ENCODE results near the gene LRRN2.
"Not testable (repeated sequence)": the region's sequence is repeated elsewhere in the genome, so short reads cannot be mapped to it uniquely, and the experiment has no call there.

The LRRN2 gene

DNA sequence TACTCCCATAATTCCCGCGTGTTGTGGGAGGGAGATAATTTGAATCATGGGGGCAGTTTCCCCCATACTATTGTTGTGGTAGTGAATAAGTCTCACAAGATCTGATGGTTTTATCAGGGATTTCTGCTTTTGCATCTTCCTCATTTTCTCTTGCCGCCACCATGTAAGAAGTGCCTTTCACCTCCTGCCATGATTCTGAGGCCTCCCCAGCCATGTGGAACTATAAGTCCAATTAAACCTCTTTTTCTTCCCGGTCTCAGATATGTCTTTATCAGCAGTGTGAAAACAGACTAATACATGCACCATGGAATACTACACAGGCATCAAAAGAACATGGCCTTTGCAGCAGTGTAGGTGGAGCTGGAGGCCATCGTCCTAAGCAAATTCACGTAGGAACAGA is 56.1 kb downstream of the LRRN2 start:
- DNase-seq (ENCODE audit: low read depth): not testable (repeated sequence)

DNA sequence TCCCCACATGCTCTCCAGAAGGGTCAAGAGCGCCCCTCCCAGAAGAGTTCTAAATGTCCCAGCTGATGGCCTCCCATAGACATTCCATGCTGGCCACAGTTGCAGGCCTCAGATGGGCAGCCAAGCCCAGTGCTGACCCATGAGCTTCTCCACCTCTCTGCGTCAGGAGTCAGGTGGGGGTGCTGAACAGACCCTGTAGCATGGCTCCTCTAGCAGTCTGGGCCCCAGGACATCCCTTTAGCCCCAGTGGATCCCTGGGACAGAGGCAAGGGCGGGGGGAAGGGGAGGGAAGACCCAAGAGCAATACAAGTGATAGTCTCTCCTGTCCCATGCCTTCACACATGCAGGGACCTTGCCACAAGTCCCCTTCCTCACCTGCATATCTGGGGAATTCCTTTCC is 56.7 kb downstream of the LRRN2 start:
- DNase-seq (ENCODE audit: low read depth): no peak

DNA sequence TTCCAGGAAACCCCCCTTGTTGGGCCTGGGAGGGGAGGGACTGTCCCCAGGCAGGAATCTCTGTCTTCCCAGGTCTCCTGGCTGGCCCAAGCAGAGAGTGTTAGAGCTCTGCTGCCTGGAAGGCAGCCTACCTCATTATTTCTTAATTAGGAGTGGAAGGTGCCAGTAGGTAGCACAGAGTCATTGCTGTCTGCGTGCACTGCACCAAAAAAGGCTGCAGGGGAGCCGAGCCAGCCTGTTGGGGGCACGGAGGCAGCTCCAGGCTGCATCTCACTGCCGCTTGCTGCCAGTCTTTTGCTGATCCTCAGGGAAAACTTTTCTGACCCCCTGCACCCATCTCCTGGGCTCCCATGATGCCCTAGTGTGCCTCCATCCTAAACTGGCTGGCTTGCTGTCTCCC is 58.1 kb downstream of the LRRN2 start:
- no peak for DNase-seq (ENCODE audit: low read depth)

DNA sequence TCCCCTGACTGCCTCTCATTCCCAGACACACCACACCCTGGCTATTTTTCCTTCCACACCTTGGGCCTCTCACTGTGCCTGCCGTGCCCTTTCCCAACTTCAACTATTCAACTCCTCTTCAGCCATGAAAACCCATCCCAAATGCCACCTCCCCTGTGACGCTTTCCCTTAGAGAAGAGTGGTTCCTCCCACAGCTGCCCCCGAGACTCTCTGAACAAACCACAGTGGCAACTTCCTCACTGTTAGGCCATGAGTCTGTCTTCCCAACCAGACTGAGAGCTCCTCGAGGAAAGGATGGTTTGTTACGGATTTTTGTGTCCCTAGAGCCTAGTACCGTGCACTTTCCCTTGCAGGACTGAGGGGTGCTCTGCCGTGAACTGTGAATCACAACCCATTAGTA is 59.2 kb downstream of the LRRN2 start:
- no peak for DNase-seq (ENCODE audit: low read depth)

DNA sequence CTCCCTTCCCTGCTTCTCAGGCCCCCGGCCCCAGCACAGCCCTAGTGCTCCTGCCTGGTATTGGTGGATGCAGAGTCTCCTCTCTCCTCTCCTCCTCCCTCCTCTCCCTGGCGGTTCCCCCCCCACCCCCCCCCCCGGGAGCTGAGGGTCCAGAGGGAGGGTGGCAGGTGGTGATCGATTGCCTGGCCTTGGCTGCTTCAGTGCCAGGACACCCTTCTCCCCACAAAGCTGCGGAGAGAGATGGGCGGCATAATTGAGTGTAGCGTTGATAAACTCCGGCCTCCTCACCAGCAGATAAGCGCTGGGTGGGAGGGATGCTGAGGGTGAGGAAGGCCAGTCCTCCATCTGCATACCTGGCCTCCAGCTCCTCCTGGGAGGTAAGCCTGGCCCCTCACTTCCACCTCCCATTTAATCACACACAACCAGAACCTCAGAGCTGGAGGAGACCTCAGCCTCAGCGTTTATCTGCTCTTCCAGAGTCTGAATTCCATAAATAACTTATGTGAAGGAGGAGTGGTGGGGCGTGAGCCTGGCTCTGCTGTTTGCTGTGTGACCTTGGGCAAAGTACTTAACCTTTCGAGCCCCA is 60.8 kb downstream of the LRRN2 start:
- no peak for DNase-seq (ENCODE audit: low read depth)

DNA sequence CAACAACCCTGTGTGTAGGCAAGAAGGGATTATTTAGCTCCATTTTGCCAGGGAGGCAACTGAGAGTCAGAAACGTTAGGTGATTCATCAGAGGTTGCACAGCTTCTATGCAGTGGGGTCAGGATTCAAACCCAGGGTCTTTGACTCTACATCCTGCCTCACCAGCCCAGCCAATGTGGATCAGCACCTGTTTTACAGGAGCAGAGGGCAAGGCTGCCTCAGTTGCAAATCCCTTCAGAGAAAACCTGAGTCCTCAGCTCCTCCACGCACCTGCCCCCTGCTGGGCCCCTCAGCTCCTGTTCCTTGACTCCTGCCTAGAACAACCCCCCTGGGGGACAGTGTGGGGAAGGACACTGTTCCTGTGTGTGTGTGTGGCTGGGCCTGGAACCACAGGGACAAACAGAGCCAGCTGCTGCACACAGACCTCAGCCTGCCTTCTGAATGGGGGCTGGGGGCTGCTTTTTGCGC is 61.6 kb downstream of the LRRN2 start:
- no peak for DNase-seq (ENCODE audit: low read depth)

DNA sequence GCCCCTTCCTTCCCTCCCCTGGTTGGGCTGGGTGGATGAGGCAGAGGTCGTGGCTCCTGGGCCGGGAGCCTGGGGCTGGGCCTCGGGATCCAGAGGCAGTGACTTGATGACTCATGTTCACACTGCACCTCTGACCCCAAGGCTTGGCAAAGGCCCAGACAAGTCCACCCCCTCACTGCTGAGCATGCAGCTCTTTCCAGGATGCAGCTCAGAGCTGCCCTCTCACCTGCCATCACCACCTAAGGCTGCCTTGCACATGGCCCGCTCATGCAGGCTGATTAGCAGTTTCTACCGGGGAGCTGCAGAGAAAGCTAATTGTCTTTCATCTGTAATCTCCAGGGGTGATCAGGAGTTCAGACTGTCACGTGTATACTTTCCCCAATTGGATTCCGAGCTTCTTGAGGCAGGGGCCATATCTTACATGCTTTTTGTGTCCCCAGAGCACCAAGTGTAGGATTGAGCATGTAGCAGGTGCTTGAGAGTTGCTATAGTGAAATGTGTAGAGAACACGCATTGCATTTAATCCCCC is 62.1 kb downstream of the LRRN2 start:
- no peak for DNase-seq (ENCODE audit: low read depth)

DNA sequence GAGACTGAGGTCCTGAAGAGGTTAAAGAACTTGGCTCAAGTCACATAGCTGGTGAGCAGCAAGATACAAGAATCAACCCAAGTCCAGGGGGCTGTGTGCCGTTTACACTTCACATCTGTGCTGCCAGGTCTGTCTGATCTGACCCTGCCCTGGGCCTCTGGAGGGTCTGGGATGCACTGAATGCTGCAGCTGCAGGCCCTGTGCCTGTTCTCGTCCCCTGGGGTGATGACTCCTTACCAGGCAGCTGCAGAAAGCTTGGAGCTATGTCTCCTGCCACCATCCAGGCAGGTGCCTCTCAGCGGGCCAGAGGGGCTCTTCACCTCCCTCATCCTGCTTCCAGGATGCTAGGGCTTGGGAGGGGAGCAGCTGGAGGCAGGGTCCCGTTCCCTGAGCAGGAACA is 63.5 kb downstream of the LRRN2 start:
- DNase-seq (ENCODE audit: low read depth): no peak

DNA sequence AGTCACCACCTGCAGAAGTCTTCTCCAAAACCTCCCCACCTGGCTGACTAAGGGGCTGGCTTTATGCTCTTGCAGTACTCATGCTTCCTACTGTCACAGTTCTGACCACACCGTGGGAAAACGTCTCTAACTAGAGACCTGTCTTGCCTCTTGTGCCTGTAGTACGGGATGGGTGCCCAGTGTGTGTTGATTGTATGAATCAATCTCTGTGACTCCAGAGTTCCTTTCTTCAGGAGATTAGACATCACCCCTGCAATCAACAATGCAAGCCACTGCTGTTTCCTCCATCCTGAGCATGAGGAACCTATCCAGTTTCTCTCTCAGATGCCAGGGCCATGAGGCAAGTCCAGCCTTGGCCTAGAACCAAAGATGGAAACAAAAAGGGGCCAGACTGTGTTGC is 64.1 kb downstream of the LRRN2 start:
- DNase-seq (ENCODE audit: low read depth): no peak

DNA sequence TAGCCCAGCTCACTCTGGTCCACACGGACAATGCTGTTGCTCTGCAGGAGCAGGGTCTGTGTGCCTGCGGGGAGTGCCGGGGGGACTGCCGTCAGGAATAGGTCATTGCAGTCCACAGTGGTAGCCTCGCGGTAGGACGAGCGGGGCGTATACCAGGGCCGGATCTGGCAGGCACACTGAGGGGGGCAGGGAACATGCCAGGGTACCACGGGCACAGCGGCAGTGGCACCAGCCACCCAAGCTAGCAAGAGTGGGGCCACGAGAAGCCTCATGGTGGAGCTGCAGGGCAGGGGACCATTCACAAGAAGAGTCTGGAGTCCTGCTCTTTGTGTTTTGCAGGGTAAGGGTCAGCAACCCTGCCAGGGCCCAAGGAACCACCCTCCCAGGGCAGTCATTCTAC is 65.8 kb downstream of the LRRN2 start:
- no peak for DNase-seq (ENCODE audit: low read depth)

DNA sequence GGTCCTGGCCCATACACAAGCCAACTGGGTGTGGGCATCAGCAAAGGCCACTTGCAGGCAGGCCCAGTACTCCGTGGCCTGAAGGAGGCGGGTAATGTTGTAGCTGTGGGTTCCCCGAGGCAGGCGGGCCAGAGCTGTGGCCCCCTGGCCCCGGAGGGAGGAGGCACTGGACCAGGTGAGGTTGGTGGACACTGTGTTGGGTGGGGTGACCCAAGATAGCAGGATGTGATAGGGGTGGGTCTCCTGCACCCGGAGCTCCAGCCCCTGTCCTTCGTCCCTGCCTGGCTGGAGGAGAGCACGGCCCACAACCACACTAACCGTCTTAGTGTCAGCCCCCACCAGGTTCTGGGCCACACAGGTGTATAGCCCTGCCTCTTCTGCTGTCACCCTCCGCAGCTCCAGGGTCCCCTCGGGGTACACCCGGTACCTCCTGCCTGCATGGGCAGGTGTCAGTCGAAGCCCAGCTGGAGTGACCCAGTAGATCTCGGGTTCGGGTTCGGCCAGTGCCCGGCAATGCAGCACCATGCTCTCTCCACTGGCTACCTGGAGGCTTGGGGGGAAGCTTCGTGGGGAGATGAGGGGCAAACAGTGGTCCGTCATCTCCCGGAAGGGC is 67.3 kb downstream of the LRRN2 start:
- no peak for DNase-seq (ENCODE audit: low read depth)

DNA sequence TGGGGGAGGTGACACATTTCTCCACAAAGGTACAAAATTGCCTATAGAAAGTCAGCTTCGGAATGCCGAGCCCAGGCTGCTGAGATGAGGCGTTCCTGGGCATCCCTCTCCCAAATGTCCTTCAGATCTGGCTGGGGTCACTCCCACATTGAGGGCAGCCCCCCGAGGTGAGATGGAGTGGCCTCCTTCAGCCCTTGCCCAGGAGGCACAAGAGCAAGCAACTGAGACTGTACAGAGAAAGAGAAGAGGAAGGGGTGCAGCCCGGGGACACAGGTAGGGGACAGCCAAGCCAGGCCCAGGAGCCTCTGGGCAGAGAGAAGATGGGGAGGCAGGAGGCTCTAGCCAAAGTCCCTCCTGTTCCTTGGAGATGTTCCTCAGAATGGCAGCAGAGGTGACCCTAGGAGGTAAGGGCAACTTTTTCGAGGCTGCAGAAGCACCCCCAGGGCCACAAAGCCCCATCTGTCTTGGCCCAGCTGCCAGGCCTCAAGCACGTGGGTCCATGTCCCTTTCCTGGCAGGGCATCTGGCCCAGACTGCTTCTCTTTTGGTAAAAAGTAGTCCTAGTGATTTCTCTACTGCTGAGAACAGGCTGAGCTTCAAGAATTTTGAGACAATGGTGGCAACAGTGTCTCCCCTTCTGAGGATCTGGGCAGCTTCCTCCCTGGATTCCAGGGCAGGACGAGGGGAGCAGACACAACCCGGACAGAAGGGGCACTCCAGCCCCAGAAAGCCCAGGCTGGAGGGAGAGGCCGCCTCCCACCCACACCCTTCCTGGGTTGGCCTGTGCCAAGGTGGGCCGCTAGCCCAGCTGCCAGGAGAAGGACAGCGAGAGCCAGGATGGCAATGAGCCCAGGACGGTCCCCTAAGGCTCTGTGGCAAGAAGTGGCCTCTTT is 68.0 kb downstream of the LRRN2 start:
- no peak for DNase-seq (ENCODE audit: low read depth)

DNA sequence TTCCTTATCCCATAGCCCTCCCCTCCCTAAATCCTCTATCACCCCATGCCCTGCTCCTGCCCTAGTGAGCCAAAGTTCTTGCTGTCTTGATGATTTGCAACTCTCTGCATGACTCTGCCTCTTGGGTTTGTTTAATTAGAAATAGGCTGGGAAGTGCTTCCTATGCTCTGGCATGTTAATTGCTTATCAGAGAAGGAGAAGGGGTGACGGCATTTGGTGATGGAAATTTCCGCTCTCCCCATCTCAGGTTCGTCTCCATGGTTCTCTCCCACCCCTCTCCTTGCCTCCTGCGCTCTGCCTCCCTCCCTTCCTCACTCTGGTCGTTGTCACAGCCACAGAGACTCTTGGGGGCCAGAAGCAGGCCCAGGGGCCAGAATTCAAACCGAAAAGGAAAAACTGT is 68.9 kb downstream of the LRRN2 start:
- no peak for DNase-seq (ENCODE audit: low read depth)

DNA sequence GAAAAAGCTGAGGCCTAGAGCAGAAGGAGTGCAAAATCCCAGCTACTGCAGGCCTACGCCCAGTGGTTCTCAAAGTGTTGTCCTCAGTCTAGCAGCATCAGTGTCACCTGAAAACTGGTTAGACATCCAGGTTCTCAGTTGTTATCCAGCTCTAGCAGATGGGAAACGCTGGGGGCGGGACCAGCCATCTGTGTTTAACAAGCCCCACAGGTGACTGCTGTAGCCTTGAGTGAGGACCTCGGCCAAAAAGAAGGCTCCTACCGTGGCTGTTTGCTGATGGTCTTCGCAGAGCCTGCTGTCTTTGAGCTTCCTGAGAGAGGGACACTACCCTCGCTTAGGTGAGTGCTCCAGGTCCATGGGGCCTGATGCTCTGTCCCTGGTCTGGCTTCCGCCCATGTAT is 69.7 kb downstream of the LRRN2 start:
- DNase-seq (ENCODE audit: low read depth): no peak

DNA sequence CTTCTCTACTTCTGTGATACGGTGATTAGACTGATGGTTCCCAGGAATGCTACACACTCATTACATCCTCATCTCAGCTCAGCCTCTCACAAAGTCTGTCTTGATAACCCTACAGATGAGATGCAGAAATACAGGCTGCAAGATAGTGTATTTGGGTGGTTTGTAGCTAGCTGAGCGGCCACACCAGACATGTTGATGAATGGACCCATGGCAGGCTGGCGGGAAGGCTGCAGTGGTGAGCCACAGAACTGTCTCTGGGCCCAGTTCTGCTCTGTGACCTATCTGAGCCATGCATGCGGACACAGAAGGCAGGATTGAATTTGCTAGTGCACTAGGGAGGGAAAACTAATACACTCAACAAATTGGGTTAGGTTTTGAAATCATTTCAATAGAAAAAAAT is 71.9 kb downstream of the LRRN2 start:
- no peak for DNase-seq (ENCODE audit: low read depth)

DNA sequence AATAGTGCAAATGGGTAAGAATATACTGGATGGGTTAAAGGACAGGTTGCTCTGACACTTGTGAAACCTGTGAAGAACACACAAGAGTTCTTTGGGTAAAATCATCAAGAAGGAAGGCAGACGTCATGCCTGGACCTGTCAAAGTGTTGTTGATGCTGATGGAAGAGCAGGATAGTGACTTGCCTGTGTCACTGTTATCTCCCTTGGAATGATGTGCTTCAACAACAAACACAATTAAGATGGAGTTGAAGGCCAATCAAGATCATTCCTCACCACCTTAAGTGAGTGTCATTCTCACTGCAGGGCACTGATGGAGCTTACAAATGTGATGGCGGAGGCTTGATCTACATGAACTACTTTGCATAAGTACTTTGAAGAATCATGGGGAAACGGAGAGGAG is 73.2 kb downstream of the LRRN2 start:
- DNase-seq (ENCODE audit: low read depth): no peak

DNA sequence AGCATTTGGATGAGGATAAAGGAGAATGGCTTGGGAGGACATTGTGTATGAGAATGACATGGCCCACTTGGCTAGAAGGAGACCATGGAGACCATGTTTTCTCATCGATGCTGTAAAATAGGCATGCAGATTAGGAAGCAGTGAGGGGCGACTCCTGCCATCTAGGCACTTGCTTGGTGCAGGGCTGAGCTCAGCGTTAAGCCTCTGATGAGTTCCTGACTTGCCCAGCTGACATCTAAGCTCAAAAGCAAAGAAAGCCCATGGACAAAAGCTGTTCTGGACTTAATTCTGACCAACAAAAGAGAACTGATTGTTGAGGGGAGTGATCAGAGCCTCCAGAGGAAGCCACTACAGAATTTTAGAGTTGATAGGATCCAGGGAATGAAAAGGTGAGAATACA is 74.5 kb downstream of the LRRN2 start:
- DNase-seq (ENCODE audit: low read depth): no peak

DNA sequence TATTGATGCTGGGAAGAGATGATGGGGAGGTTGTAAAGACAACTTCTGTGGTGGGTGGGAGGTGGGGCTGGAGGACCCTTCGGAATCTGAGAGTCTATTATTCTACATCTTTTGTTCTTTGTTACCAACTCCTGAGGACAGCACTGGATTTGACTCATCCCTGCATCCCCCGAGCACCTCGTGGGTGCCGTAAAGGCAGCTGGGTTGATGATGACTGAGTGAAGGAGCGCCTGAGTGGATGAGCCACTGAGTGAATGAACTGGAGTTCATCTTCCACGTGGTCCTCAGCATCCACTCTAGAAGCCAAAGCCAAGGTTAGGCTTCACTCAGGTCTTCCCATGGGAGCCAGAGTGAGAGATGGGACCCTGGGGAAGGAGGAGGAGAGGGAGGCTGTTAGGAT is 77.6 kb downstream of the LRRN2 start:
- DNase-seq (ENCODE audit: low read depth): no peak

DNA sequence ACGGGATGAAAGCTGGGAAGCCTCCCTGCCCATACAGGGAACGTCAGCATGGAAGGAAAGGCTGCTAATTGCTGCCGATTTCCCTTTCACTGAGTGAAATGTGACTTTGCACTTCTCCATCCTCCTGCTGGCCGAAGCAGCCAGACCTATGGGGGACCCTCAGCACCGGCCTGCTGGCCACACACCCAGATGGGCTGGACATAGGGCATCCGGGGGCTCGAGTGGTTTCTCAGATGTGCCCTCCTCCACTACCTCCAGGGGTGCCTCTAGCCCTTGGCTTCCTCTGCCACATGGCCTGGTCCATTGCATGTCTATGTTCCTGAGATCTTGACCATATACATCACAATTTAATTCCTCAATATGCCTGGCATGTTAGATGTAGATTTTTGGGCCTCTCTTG is 79.7 kb downstream of the LRRN2 start:
- DNase-seq (ENCODE audit: low read depth): no peak

DNA sequence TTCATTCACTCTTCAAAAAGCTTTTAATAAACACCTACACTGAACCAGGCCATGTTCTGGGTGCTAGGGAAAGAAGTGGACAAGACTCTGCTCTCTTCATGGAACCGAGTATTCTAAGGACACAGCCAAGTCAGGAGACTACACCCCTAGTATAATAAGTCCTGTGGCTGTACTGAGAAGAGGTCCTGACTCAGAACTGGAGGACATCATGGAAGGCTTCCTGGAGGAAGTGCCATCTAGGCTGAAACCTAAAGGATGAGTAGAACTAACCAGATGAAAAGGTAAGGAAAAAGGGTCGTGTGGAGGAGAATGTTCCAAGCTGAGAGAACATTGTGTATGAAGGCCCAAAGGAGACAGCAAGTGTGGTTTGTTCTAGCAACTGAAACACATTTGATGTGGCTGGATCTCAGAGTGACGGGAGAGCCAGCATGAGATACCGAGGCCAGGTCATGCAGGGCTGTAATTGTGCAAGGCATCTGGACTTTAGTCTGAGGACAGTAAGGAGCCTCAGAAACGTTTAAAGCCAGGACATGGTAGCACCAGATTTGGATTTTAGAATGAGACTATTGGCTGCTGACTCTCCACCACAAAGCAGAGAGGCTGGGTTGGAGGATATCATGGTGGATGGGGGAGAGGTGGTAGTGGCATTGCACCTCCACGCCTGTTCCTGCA is 82.5 kb downstream of the LRRN2 start:
- DNase-seq (ENCODE audit: low read depth): no peak

DNA sequence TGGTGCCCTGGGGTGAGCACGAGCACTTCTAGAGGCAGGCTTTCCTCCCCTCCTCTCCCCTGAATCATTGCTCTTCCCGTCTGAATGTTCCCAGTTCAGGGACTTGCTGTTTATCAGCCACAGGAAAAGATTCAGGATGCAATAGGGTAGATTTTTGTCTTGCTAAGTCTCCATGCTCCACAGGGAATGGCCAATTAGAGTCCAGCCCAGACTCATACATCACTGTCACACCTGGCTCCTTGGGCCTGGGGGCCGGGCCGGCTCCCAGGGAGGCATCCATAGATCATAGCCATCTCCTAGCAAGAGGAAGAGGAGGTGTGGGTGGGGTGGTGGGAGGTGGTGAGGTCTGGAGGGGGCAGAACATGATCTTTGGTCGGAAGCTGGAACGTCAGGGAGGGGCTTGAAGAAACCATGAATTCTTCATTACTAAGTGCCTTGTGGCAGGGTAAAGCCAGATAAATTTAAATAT is 83.4 kb downstream of the LRRN2 start:
- no peak for DNase-seq (ENCODE audit: low read depth)

DNA sequence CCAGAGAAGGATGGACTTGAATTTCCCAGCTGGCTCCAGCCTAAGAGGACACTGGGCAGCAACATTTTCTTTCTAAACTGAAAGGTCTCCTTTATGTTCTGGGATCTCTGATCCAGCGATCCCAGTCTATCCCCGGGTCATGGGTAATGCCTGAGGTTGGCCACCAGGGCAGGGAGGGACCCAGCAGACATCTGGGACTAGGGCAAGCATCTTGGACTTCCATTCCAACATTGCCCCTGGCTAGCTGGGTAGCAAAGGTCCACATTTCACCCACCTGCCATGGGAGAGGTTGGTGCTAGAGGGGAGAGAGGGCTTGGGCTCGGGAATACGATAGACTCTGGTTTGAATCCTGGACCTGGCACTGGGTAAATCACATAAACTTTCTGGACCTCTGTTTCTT is 84.6 kb downstream of the LRRN2 start:
- DNase-seq (ENCODE audit: low read depth): no peak
